ENCODE measurements around the gene RAB11FIP3. TPM values are rescaled to one million over a fixed set of nuclear protein-coding genes. Genes with fewer than 3 reads are reported as not detected.

Gene RAB11FIP3
- polyA plus RNA-seq, 2 of the 4 experiments (the other 2 are of a cell fraction) = 6.7 to 18.0 TPM

- CTCF ChIA-PET = interaction anchor here (1.1 to 6.1 kb wide), 2 partner anchors 10 to 23 kb away, joined by 3 to 24 read pairs; no protein-coding TSS in a partner anchor
- POLR2A ChIA-PET = no interaction called here
Observed at GRCh38 chr16:556474-557173, 131.2 kb downstream of the RAB11FIP3 start.

More at GRCh38 chr16:556474-557173, 131.2 kb downstream of the RAB11FIP3 start:
- no peak for FAIRE-seq
- no peak for ATAC-seq
- TF ChIP-seq PBX3 (IDR thresholded peaks at IDR 0.05) = no peak
- no peak for TF ChIP-seq MAX (IDR thresholded peaks at IDR 0.05)
- no peak for TF ChIP-seq POLR2A (IDR thresholded peaks at IDR 0.05; ENCODE audit: low read length)
- no peak for TF ChIP-seq HMGXB4 (CRISPR knock-in tag; IDR thresholded peaks at IDR 0.05; ENCODE audit: borderline replicate concordance)
- TF ChIP-seq MYC (IDR thresholded peaks at IDR 0.05; ENCODE audit: borderline replicate concordance, low read length) = no peak
- no peak for TF ChIP-seq ZC3H11A (IDR thresholded peaks at IDR 0.05)
- TF ChIP-seq BHLHE40 (IDR thresholded peaks at IDR 0.05; ENCODE audit: low read depth, low read length) = no peak
- no peak for TF ChIP-seq GATA3 (IDR thresholded peaks at IDR 0.05; ENCODE audit: borderline replicate concordance)
- no peak for TF ChIP-seq HEYL (CRISPR knock-in tag; IDR thresholded peaks at IDR 0.05)
- no peak for TF ChIP-seq TP53 (CRISPR knock-in tag; IDR thresholded peaks at IDR 0.05)
- TF ChIP-seq FOSB (CRISPR knock-in tag; IDR thresholded peaks at IDR 0.05) = no peak
- no peak for TF ChIP-seq HDAC2 (IDR thresholded peaks at IDR 0.05)
- TF ChIP-seq MAFK (IDR thresholded peaks at IDR 0.05; ENCODE audit: partially characterized antibody) = no peak
- TF ChIP-seq BCL3 (IDR thresholded peaks at IDR 0.05) = no peak
- TF ChIP-seq HOXA7 (CRISPR knock-in tag; IDR thresholded peaks at IDR 0.05) = no peak
- TF ChIP-seq CBX2 (IDR thresholded peaks at IDR 0.05; ENCODE audit: borderline replicate concordance, low read depth) = no peak
- TF ChIP-seq ELK1 (IDR thresholded peaks at IDR 0.05; ENCODE audit: low read depth, low read length) = no peak
- no peak for TF ChIP-seq EHF (CRISPR knock-in tag; IDR thresholded peaks at IDR 0.05)
- TF ChIP-seq ESRRA (IDR thresholded peaks at IDR 0.05; ENCODE audit: borderline replicate concordance, low read length) = no peak
- H3K4me1 ChIP-seq = peaks cover 12% of the 10 kb centered on the region; the same call in 2 of the 3 replicates
- no peak overlapping the region for H3K27ac ChIP-seq
- H3K4me3 ChIP-seq = no peak overlapping the region
- WGBS (ENCODE audit: missing lambda C conversion rate) = 82% methylated on average over 21 of the region's 32 CpGs
- no peak for DNase-seq (ENCODE audit: low read depth in 1 of 2, low spot score in 1 of 2)
- H3K9me3 ChIP-seq = no peaks in the 10 kb centered on the region
- H3K4me2 ChIP-seq = no peak overlapping the region

Measured in A549 (cell line).